ENCODE data around the gene CNRIP1. TPM values are rescaled to one million over a fixed set of nuclear protein-coding genes. Genes with fewer than 3 reads are reported as not detected.

CNRIP1 gene
- total RNA-seq, 2 experiments from 2014 or later: not detected

GRCh38 chr2:68245066-68245465, 74.7 kb downstream of the CNRIP1 start:
- H3K9me3 ChIP-seq (ENCODE audit: low read length): no peaks in the 10 kb centered on the region
- H3K4me1 ChIP-seq (ENCODE audit: insufficient read depth, low read length, poor library complexity, severe bottlenecking): peaks cover 45% of the 10 kb centered on the region
- peaks cover 100% of the 10 kb centered on the region for H3K79me2 ChIP-seq (ENCODE audit: insufficient read depth, low read depth, low read length)
- H3K4me3 ChIP-seq (ENCODE audit: low read depth, low read length, poor library complexity, severe bottlenecking): no peak overlapping the region
- H3K36me3 ChIP-seq (ENCODE audit: insufficient read depth, low read length): peaks cover 88% of the 10 kb centered on the region
- intact Hi-C loops (cut with micrococcal nuclease; ENCODE audit: unreplicated experiment): no loop called here
- BruUV-seq (replicated peaks): no TSS peak
- POLR2A ChIA-PET: interaction anchor here (1.0 to 1.5 kb wide), 3 partner anchors 9 to 29 kb away, joined by 3 to 7 read pairs (median 6); no protein-coding TSS in a partner anchor
- H3K9me2 ChIP-seq (ENCODE audit: insufficient read depth, low read length): no peaks in the 10 kb centered on the region
- H4K20me1 ChIP-seq (ENCODE audit: insufficient read depth, low read length): peaks cover 82% of the 10 kb centered on the region
- H3K4me2 ChIP-seq (ENCODE audit: low read length): no peak overlapping the region
- H3K27ac ChIP-seq (ENCODE audit: low read depth, low read length, poor library complexity, severe bottlenecking): no peak overlapping the region
- CTCF ChIA-PET (ENCODE audit: unreplicated experiment): interaction anchor here (0.5 kb wide), 1 partner anchor 68 kb away, joined by 3 read pairs; no protein-coding TSS in a partner anchor
- TF ChIP-seq EZH2phosphoT487 (IDR thresholded peaks at IDR 0.05; ENCODE audit: borderline replicate concordance, low read depth, low read length): no peak
- TF ChIP-seq, protein P1, sequence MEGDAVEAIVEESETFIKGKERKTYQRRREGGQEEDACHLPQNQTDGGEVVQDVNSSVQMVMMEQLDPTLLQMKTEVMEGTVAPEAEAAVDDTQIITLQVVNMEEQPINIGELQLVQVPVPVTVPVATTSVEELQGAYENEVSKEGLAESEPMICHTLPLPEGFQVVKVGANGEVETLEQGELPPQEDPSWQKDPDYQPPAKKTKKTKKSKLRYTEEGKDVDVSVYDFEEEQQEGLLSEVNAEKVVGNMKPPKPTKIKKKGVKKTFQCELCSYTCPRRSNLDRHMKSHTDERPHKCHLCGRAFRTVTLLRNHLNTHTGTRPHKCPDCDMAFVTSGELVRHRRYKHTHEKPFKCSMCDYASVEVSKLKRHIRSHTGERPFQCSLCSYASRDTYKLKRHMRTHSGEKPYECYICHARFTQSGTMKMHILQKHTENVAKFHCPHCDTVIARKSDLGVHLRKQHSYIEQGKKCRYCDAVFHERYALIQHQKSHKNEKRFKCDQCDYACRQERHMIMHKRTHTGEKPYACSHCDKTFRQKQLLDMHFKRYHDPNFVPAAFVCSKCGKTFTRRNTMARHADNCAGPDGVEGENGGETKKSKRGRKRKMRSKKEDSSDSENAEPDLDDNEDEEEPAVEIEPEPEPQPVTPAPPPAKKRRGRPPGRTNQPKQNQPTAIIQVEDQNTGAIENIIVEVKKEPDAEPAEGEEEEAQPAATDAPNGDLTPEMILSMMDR (conservative IDR thresholded peaks at IDR 0.05; ENCODE audit: low read length): no peak
- DNase-seq (ENCODE audit: low spot score): no peak
- no peak overlapping the region for H2AFZ ChIP-seq (ENCODE audit: low read length)

DNA sequence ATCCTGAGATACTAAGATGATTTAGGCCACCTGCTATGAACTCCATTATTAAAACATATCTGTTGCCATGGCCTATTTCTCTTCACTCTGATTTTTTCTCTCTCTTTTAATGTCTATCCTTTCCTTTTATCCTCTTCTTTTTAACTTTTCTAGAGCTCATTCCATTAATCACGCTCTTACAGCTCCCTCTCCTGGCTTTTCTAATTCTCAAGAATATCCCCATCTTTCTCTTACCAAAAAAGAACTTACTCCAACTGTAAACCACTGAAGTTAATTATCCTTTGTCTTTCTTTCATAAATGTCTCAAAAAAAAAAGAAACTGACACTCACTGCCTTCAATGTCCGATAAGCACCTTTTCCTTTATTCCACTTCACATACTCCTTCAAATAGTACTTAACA, 75.3 kb downstream of the CNRIP1 start:
- Histone ChIP-seq H3K27ac (ENCODE audit: low read depth, low read length, poor library complexity, severe bottlenecking) (no peak overlapping the region), H3K36me3 (ENCODE audit: insufficient read depth, low read length) (peaks cover 88% of the 10 kb centered on the region), H3K4me3 (ENCODE audit: low read depth, low read length, poor library complexity, severe bottlenecking) (no peak overlapping the region), H3K79me2 (ENCODE audit: insufficient read depth, low read depth, low read length) (peaks cover 100% of the 10 kb centered on the region), H3K9me2 (ENCODE audit: insufficient read depth, low read length) (no peaks in the 10 kb centered on the region), H3K9me3 (ENCODE audit: low read length) (no peaks in the 10 kb centered on the region), H4K20me1 (ENCODE audit: insufficient read depth, low read length) (peaks cover 82% of the 10 kb centered on the region), H2AFZ (ENCODE audit: low read length) (no peak overlapping the region), H3K4me1 (ENCODE audit: insufficient read depth, low read length, poor library complexity, severe bottlenecking) (peaks cover 41% of the 10 kb centered on the region), H3K4me2 (ENCODE audit: low read length) (no peak overlapping the region)
- no peak for DNase-seq (ENCODE audit: low spot score)
- no TSS peak for BruUV-seq (replicated peaks)
- intact Hi-C loops (cut with micrococcal nuclease; ENCODE audit: unreplicated experiment): no loop called here
- ChIA-PET CTCF (ENCODE audit: unreplicated experiment) (no interaction called here), POLR2A (interaction anchor here (1.0 to 1.5 kb wide), 4 partner anchors 8 to 92 kb away, joined by 3 to 7 read pairs (median 4); no protein-coding TSS in a partner anchor)
- TF ChIP-seq, protein P1 (conservative IDR thresholded peaks at IDR 0.05; ENCODE audit: low read length): peak; percentile 61
- no peak for TF ChIP-seq EZH2phosphoT487 (IDR thresholded peaks at IDR 0.05; ENCODE audit: borderline replicate concordance, low read depth, low read length)

Other genes with a start within 250 kb of the CNRIP1 start
- gene PNO1, start 162.1 kb downstream of the CNRIP1 start, total RNA-seq (2014; rRNA removed; shearing (Covaris generic)): 18.6 and 26.3 TPM in 2 replicates
- gene PNO1, start 162.1 kb downstream of the CNRIP1 start, total RNA-seq (2022): 16.3 and 22.5 TPM in 2 replicates
- gene PPP3R1, start 67.4 kb downstream of the CNRIP1 start, total RNA-seq (2014; rRNA removed; shearing (Covaris generic)): 14.1 and 15.1 TPM in 2 replicates
- 90.3 and 97.4 TPM in 2 replicates for gene PPP3R1, start 67.4 kb downstream of the CNRIP1 start, total RNA-seq (2022)
- gene PLEK, start 45.3 kb upstream of the CNRIP1 start, total RNA-seq (2014; rRNA removed; shearing (Covaris generic)): 20.8 and 27.3 TPM in 2 replicates
- 80.6 and 88.7 TPM in 2 replicates for gene PLEK, start 45.3 kb upstream of the CNRIP1 start, total RNA-seq (2022)
- 1.5 and 1.8 TPM in 2 replicates for gene FBXO48, start 147.3 kb upstream of the CNRIP1 start, total RNA-seq (2014; rRNA removed; shearing (Covaris generic))
- gene FBXO48, start 147.3 kb upstream of the CNRIP1 start, total RNA-seq (2022): 6.8 and 8.5 TPM in 2 replicates
- gene APLF, start 147.6 kb upstream of the CNRIP1 start, total RNA-seq (2014; rRNA removed; shearing (Covaris generic)): 6.1 and 8.8 TPM in 2 replicates
- 6.8 and 7.6 TPM in 2 replicates for gene APLF, start 147.6 kb upstream of the CNRIP1 start, total RNA-seq (2022)

Data from OCI-LY7 (cell line).